H9 (cell line): ENCODE results near the gene UBE2E3. TPM values are rescaled to one million over a fixed set of nuclear protein-coding genes. Genes with fewer than 3 reads are reported as not detected.

Experiments
- DNase-seq: peaks from one replicate; pipeline ENCODE4 v3.0.0-alpha.2; 2017
- H2AFZ ChIP-seq: one replicate; pipeline ENCODE4 v1.6.1; 2013; ENCODE audit warnings: mild to moderate bottlenecking, low read length, control low read depth, moderate library complexity
- H2AK5ac ChIP-seq: 2 replicates; pipeline ENCODE4 v1.6.1; 2013; ENCODE audit warnings: low read length, control low read depth, mixed read lengths; ENCODE audit not compliant: insufficient read length
- H2BK120ac ChIP-seq: one replicate; pipeline ENCODE4 v1.6.1; 2013; ENCODE audit warnings: low read depth, mild to moderate bottlenecking, low read length, control low read depth, inconsistent platforms; ENCODE audit not compliant: poor library complexity, severe bottlenecking
- H2BK12ac ChIP-seq: 2 replicates; pipeline ENCODE4 v1.6.1; 2013; ENCODE audit warnings: low read length, control low read depth, mixed read lengths, low read depth; ENCODE audit not compliant: insufficient read length
- H2BK15ac ChIP-seq: 2 replicates; pipeline ENCODE4 v1.6.1; 2013; ENCODE audit warnings: low read depth, low read length, control low read depth
- H2BK20ac ChIP-seq: one replicate; pipeline ENCODE4 v1.6.1; 2013; ENCODE audit warnings: low read depth, mild to moderate bottlenecking, low read length, control low read depth, inconsistent platforms; ENCODE audit not compliant: poor library complexity, severe bottlenecking
- H2BK5ac ChIP-seq: 2 replicates; pipeline ENCODE4 v1.6.1; 2013; ENCODE audit warnings: low read length, control low read depth, mixed read lengths; ENCODE audit not compliant: insufficient read length
- H3K14ac ChIP-seq: 2 replicates; pipeline ENCODE4 v1.6.1; 2013; ENCODE audit warnings: low read length, control low read depth; ENCODE audit not compliant: insufficient read depth
- H3K18ac ChIP-seq: 2 replicates; pipeline ENCODE4 v1.6.1; 2013; ENCODE audit warnings: low read depth, mild to moderate bottlenecking, mixed read lengths, low read length, control low read depth; ENCODE audit not compliant: insufficient read length
- H3K23ac ChIP-seq: 2 replicates; pipeline ENCODE4 v1.6.1; 2013; ENCODE audit warnings: low read length, control low read depth, mixed read lengths, low read depth; ENCODE audit not compliant: insufficient read length
- H3K23me2 ChIP-seq: 2 replicates; pipeline ENCODE4 v1.6.1; 2013; ENCODE audit warnings: low read depth, mild to moderate bottlenecking, mixed read lengths, low read length, control low read depth; ENCODE audit not compliant: insufficient read length, poor library complexity, severe bottlenecking
- H3K27ac ChIP-seq: 2 replicates; pipeline ENCODE4 v1.5.1; 2013; ENCODE audit warnings: low read length, control low read depth, mixed read lengths, low read depth; ENCODE audit not compliant: insufficient read length
- H3K27me3 ChIP-seq: 2 replicates; pipeline ENCODE4 v1.6.1; 2013; ENCODE audit warnings: low read length, control low read depth, inconsistent platforms; ENCODE audit not compliant: insufficient read depth
- H3K4ac ChIP-seq: 2 replicates; pipeline ENCODE4 v1.6.1; 2013; ENCODE audit warnings: low read depth, mild to moderate bottlenecking, control low read depth, inconsistent platforms, low read length, moderate library complexity
- H3K4me1 ChIP-seq: 2 replicates; pipeline ENCODE4 v1.6.1; 2013; ENCODE audit warnings: low read length, control low read depth, inconsistent platforms; ENCODE audit not compliant: insufficient read depth
- H3K4me2 ChIP-seq: 2 replicates; pipeline ENCODE4 v1.6.1; 2013; ENCODE audit warnings: low read length, control low read depth, mixed read lengths; ENCODE audit not compliant: insufficient read length, insufficient read depth
- H3K56ac ChIP-seq: 2 replicates; pipeline ENCODE4 v1.6.1; 2013; ENCODE audit warnings: low read depth, mild to moderate bottlenecking, mixed read lengths, low read length, control low read depth; ENCODE audit not compliant: insufficient read length
- H3K79me1 ChIP-seq: 2 replicates; pipeline ENCODE4 v1.6.1; 2013; ENCODE audit warnings: low read depth, mild to moderate bottlenecking, moderate library complexity, low read length, control low read depth, inconsistent platforms; ENCODE audit not compliant: insufficient read depth, poor library complexity, severe bottlenecking
- H3K79me2 ChIP-seq: 2 replicates; pipeline ENCODE4 v1.6.1; 2013; ENCODE audit warnings: low read length, control low read depth, inconsistent platforms; ENCODE audit not compliant: insufficient read depth
- H3K9ac ChIP-seq: 2 replicates; pipeline ENCODE4 v1.6.1; 2013; ENCODE audit warnings: low read length, control low read depth, mixed read lengths; ENCODE audit not compliant: insufficient read length; ENCODE audit errors: extremely low read depth
- H3K9me3 ChIP-seq: one replicate; pipeline ENCODE4 v1.6.1; 2013; ENCODE audit warnings: low read depth, low read length, inconsistent platforms; ENCODE audit not compliant: control insufficient read depth
- H3T11ph ChIP-seq: one replicate; pipeline ENCODE4 v1.6.1; 2013; ENCODE audit warnings: mild to moderate bottlenecking, low read length, control low read depth, inconsistent platforms
- H4K20me1 ChIP-seq: one replicate; pipeline ENCODE4 v1.6.1; 2013; ENCODE audit not compliant: control insufficient read depth, insufficient read length, insufficient read depth
- H4K5ac ChIP-seq: 2 replicates; pipeline ENCODE4 v1.6.1; 2013; ENCODE audit warnings: low read depth, mild to moderate bottlenecking, mixed read lengths, low read length, control low read depth; ENCODE audit not compliant: insufficient read length
- H4K8ac ChIP-seq: replicated peaks from 2 replicates; pipeline ENCODE4 v1.6.1; 2013; ENCODE audit warnings: low read length, control low read depth, mixed read lengths, low read depth; ENCODE audit not compliant: insufficient read length
- H4K91ac ChIP-seq: 2 replicates; pipeline ENCODE4 v1.6.1; 2013; ENCODE audit warnings: low read depth, mild to moderate bottlenecking, moderate library complexity, mixed read lengths, low read length, control low read depth; ENCODE audit not compliant: insufficient read length
- H3K27ac Mint-ChIP-seq, 3 experiments: 2 replicates in 2 of 3; 3 replicates in 1 of 3; pipeline ENCODE4 v1.8.0; 2020 to 2021; ENCODE audit warnings: mixed read lengths in 3 of 3, mild to moderate bottlenecking in 1 of 3, moderate library complexity in 1 of 3
- H3K27me3 Mint-ChIP-seq: 2 replicates; pipeline ENCODE4 v1.8.0; 2021; ENCODE audit warnings: low read depth, mild to moderate bottlenecking, moderate library complexity, mixed read lengths
- H3K36me3 Mint-ChIP-seq, 3 experiments: 2 replicates in 2 of 3; 3 replicates in 1 of 3; pipeline ENCODE4 v1.8.0; 2020 to 2021; ENCODE audit warnings: low read depth in 3 of 3, mixed read lengths in 3 of 3; ENCODE audit not compliant: insufficient read depth in 1 of 3
- H3K4me1 Mint-ChIP-seq, 2 experiments: 2 replicates each; pipeline ENCODE4 v1.8.0; 2020; ENCODE audit warnings: mixed read lengths in 2 of 2
- H3K4me3 Mint-ChIP-seq, 2 experiments: 2 replicates in 1 of 2; 3 replicates in 1 of 2; pipeline ENCODE4 v1.8.0; 2020 to 2021; ENCODE audit warnings: mild to moderate bottlenecking in 2 of 2, mixed read lengths in 2 of 2, moderate library complexity in 1 of 2
- H3K9me3 Mint-ChIP-seq, 2 experiments: 2 replicates in 1 of 2; 3 replicates in 1 of 2; pipeline ENCODE4 v1.8.0; 2020; ENCODE audit warnings: mild to moderate bottlenecking in 2 of 2, mixed read lengths in 2 of 2, moderate library complexity in 1 of 2
- WGBS: extraction: QIAGEN DNeasy Blood & Tissue Kit; methylation state at CpG from one replicate; pipeline ENCODE4 v1.1.7; 2013; ENCODE audit warnings: missing lambda C conversion rate, low lambda C conversion rate, mixed read lengths; ENCODE audit not compliant: insufficient read length; ENCODE audit errors: extremely low coverage; 5-methylcytosine and 5-hydroxymethylcytosine counted together
- total RNA-seq: library from RNA; stranded (reverse); gene quantifications from 2 replicates; pipeline ENCODE4 v1.2.1, GENCODE V29; 2021
- TF ChIP-seq, protein P1 (sequence below): fragments of 200-600 bp; sonication (generic); conservative IDR thresholded peaks from 3 replicates; pipeline ENCODE4 v1.8.0; 2021; ENCODE audit warnings: antibody characterized with exemption, mild to moderate bottlenecking

Gene UBE2E3
- total RNA-seq, 1 experiment from 2014 or later: 89.1 TPM

DNA sequence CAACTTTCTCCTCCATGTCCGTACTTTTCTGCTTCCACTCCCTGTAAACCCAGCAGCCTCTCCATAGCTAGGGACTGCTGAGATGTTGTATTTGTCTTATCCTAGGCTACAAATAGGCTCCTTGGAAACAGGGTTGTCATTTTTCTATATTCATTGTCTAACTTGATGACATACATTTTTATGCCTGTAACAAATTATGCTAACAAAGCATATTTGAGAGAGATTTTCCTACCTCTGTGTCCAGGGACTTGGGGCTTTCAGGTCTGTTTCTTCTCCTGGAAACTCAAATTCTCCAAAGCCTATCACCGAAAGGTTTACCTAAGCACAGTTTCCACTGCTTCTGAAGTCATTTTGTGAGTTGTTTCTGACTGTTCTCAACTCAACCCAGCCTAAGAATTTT lies 102.7 kb downstream of the UBE2E3 start:
- Histone ChIP-seq H4K8ac (no peak overlapping the region), H3K27me3 (no peaks in the 10 kb centered on the region), H3K4me1 (no peaks in the 10 kb centered on the region), H3K23ac (no peak overlapping the region), H2BK15ac (no peak overlapping the region), H2BK12ac (no peak overlapping the region), H3K79me2 (no peaks in the 10 kb centered on the region), H3K23me2 (no peaks in the 10 kb centered on the region), H2BK120ac (no peak overlapping the region), H3K14ac (no peak overlapping the region), H3K4ac (no peak overlapping the region), H3T11ph (no peak overlapping the region), H3K9ac (no peak overlapping the region), H2AFZ (no peak overlapping the region), H2BK20ac (no peak overlapping the region), H3K27ac (no peak overlapping the region), H4K91ac (no peak overlapping the region), H4K5ac (no peak overlapping the region), H3K18ac (no peak overlapping the region), H2AK5ac (no peak overlapping the region), H3K79me1 (no peaks in the 10 kb centered on the region), H3K9me3 (no peaks in the 10 kb centered on the region), H3K4me2 (no peak overlapping the region), H3K56ac (no peak overlapping the region), H2BK5ac (no peak overlapping the region), H4K20me1 (no peaks in the 10 kb centered on the region)
- DNase-seq: no peak
- TF ChIP-seq, protein P1, sequence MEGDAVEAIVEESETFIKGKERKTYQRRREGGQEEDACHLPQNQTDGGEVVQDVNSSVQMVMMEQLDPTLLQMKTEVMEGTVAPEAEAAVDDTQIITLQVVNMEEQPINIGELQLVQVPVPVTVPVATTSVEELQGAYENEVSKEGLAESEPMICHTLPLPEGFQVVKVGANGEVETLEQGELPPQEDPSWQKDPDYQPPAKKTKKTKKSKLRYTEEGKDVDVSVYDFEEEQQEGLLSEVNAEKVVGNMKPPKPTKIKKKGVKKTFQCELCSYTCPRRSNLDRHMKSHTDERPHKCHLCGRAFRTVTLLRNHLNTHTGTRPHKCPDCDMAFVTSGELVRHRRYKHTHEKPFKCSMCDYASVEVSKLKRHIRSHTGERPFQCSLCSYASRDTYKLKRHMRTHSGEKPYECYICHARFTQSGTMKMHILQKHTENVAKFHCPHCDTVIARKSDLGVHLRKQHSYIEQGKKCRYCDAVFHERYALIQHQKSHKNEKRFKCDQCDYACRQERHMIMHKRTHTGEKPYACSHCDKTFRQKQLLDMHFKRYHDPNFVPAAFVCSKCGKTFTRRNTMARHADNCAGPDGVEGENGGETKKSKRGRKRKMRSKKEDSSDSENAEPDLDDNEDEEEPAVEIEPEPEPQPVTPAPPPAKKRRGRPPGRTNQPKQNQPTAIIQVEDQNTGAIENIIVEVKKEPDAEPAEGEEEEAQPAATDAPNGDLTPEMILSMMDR: no peak
- Mint-ChIP-seq H3K9me3 (no peaks in the 10 kb centered on the region), H3K27ac (peak overlapping the region in 2 of 3 experiments; percentile 36 to 77; a peak in 1 of 7 replicates), H3K27me3 (no peaks in the 10 kb centered on the region), H3K4me1 (no peaks in the 10 kb centered on the region), H3K4me3 (no peak overlapping the region), H3K36me3 (no peaks in the 10 kb centered on the region)
- WGBS: no CpG with 5 or more reads among the region's 2 CpGs
